ENCODE data around the gene GFRA1.

Gene GFRA1

GRCh38 chr10:116113721-116114501 is 159.1 kb downstream of the GFRA1 start:
- H3K4me3 ChIP-seq (ENCODE audit: control insufficient read depth, low read depth, low read length): no peak overlapping the region
- peak; percentile 20 for DNase-seq (ENCODE audit: low read depth)
- TF ChIP-seq CTCF (IDR thresholded peaks at IDR 0.05; ENCODE audit: control insufficient read depth, insufficient read depth, low read depth, low read length, missing control alignments): no peak

GRCh38 chr10:116112232-116113231 is 160.5 kb downstream of the GFRA1 start:
- H3K4me3 ChIP-seq (ENCODE audit: control insufficient read depth, low read depth, low read length): no peak overlapping the region
- no peak for DNase-seq (ENCODE audit: low read depth)
- no peak for TF ChIP-seq CTCF (IDR thresholded peaks at IDR 0.05; ENCODE audit: control insufficient read depth, insufficient read depth, low read depth, low read length, missing control alignments)

GRCh38 chr10:116111483-116112095 is 161.4 kb downstream of the GFRA1 start:
- no peak for DNase-seq (ENCODE audit: low read depth)
- TF ChIP-seq CTCF (IDR thresholded peaks at IDR 0.05; ENCODE audit: control insufficient read depth, insufficient read depth, low read depth, low read length, missing control alignments): no peak
- H3K4me3 ChIP-seq (ENCODE audit: control insufficient read depth, low read depth, low read length): no peak overlapping the region

- no peak overlapping the region for H3K4me3 ChIP-seq (ENCODE audit: control insufficient read depth, low read depth, low read length)
- TF ChIP-seq CTCF (IDR thresholded peaks at IDR 0.05; ENCODE audit: control insufficient read depth, insufficient read depth, low read depth, low read length, missing control alignments): no peak
- no peak for DNase-seq (ENCODE audit: low read depth)
Observed at GRCh38 chr10:116110736-116111135, 162.3 kb downstream of the GFRA1 start.

GRCh38 chr10:116109881-116110280 is 163.1 kb downstream of the GFRA1 start:
- no peak for TF ChIP-seq CTCF (IDR thresholded peaks at IDR 0.05; ENCODE audit: control insufficient read depth, insufficient read depth, low read depth, low read length, missing control alignments)
- no peak overlapping the region for H3K4me3 ChIP-seq (ENCODE audit: control insufficient read depth, low read depth, low read length)
- DNase-seq (ENCODE audit: low read depth): no peak

- H3K4me3 ChIP-seq (ENCODE audit: control insufficient read depth, low read depth, low read length): no peak overlapping the region
- DNase-seq (ENCODE audit: low read depth): no peak
- TF ChIP-seq CTCF (IDR thresholded peaks at IDR 0.05; ENCODE audit: control insufficient read depth, insufficient read depth, low read depth, low read length, missing control alignments): no peak
Observed at GRCh38 chr10:116109481-116109880, 163.5 kb downstream of the GFRA1 start.
